PFSK-1 (cell line): ENCODE results near the gene AKR1B15. TPM values are rescaled to one million over a fixed set of nuclear protein-coding genes. Genes with fewer than 3 reads are reported as not detected.

Source experiments
- FOXP2 ChIP-seq: optimal IDR thresholded peaks from 2 replicates; pipeline ENCODE3; 2011; ENCODE audit warnings: borderline replicate concordance, control low read depth, inconsistent platforms; ENCODE audit not compliant: insufficient read depth; ENCODE audit errors: extremely low read length, extremely low read depth
- POLR2AphosphoS5 ChIP-seq: IDR thresholded peaks from 2 replicates; pipeline ENCODE4 v1.6.1; 2012; ENCODE audit warnings: low read depth, mild to moderate bottlenecking, control low read depth, low read length, moderate library complexity
- SIN3A ChIP-seq: IDR thresholded peaks from 2 replicates; pipeline ENCODE4 v1.6.1; 2012; ENCODE audit warnings: mild to moderate bottlenecking, low read length, moderate library complexity, borderline replicate concordance; ENCODE audit not compliant: insufficient read depth
- TAF1 ChIP-seq: IDR thresholded peaks from 2 replicates; pipeline ENCODE4 v1.6.1; 2012; ENCODE audit warnings: low read length, control low read depth, borderline replicate concordance; ENCODE audit not compliant: insufficient read depth
- polyA plus RNA-seq: library from polyadenylated mRNA; unstranded; fragments of >200 nt; gene quantifications from one replicate; pipeline ENCODE4 v1.2.1, GENCODE V29; 2012; ENCODE audit warnings: low read depth, missing spikeins; ENCODE audit not compliant: insufficient read length
- TF ChIP-seq, protein P1 (sequence below), 2 experiments: IDR thresholded peaks; 2 replicates each; pipeline versions ENCODE4 v1.6.1 to v1.8.0; 2011 to 2012; ENCODE audit warnings: low read depth in 2 of 2, low read length in 2 of 2, control low read depth in 1 of 2, inconsistent platforms in 1 of 2, mild to moderate bottlenecking in 1 of 2, moderate library complexity in 1 of 2; ENCODE audit not compliant: insufficient read depth in 1 of 2

The AKR1B15 gene
- polyA plus RNA-seq: not detected

- TF ChIP-seq SIN3A (no peak), POLR2AphosphoS5 (no peak), FOXP2 (no peak), TAF1 (no peak)
- TF ChIP-seq, protein P1, sequence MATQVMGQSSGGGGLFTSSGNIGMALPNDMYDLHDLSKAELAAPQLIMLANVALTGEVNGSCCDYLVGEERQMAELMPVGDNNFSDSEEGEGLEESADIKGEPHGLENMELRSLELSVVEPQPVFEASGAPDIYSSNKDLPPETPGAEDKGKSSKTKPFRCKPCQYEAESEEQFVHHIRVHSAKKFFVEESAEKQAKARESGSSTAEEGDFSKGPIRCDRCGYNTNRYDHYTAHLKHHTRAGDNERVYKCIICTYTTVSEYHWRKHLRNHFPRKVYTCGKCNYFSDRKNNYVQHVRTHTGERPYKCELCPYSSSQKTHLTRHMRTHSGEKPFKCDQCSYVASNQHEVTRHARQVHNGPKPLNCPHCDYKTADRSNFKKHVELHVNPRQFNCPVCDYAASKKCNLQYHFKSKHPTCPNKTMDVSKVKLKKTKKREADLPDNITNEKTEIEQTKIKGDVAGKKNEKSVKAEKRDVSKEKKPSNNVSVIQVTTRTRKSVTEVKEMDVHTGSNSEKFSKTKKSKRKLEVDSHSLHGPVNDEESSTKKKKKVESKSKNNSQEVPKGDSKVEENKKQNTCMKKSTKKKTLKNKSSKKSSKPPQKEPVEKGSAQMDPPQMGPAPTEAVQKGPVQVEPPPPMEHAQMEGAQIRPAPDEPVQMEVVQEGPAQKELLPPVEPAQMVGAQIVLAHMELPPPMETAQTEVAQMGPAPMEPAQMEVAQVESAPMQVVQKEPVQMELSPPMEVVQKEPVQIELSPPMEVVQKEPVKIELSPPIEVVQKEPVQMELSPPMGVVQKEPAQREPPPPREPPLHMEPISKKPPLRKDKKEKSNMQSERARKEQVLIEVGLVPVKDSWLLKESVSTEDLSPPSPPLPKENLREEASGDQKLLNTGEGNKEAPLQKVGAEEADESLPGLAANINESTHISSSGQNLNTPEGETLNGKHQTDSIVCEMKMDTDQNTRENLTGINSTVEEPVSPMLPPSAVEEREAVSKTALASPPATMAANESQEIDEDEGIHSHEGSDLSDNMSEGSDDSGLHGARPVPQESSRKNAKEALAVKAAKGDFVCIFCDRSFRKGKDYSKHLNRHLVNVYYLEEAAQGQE (IDR thresholded peaks at IDR 0.05; ENCODE audit: insufficient read depth in 1 of 2, low read depth in 2 of 2, low read length in 2 of 2): no peak
These were observed at the start of gene AKR1B15 for GRCh38 chr7:134548877-134549276. Gene AKR1B15 (plus strand): TSS chr7:134549110. CDS start chr7:134564620, 15,510 bp downstream.

GRCh38 chr7:134500406-134500805, 48.5 kb upstream of the AKR1B15 start:
- TF ChIP-seq TAF1 (no peak), POLR2AphosphoS5 (no peak), FOXP2 (no peak), SIN3A (no peak)
- TF ChIP-seq, protein P1 (IDR thresholded peaks at IDR 0.05; ENCODE audit: insufficient read depth in 1 of 2, low read depth in 2 of 2, low read length in 2 of 2): no peak

DNA sequence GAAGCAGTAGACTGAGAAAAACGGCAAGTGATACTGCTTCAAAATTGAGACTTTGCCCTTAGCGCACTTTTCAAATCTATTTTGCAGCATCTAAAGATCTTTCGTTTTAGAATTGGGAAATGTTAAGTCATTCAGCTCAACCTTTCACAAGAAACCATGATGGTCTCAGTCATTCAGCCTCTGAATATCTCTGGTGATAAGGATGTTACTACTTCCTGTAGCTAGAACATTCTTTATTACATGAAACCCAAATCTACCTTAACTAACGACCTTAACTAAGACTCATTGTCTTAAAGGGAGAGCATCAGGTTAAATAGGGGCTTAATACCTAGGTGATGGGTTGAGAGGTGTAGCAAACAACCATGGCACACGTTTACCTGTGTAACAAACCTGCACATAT, 47.9 kb upstream of the AKR1B15 start:
- TF ChIP-seq, protein P1 (IDR thresholded peaks at IDR 0.05; ENCODE audit: insufficient read depth in 1 of 2, low read depth in 2 of 2, low read length in 2 of 2): no peak
- TF ChIP-seq POLR2AphosphoS5: no peak
- TF ChIP-seq FOXP2: no peak
- TF ChIP-seq SIN3A: no peak
- TF ChIP-seq TAF1: no peak

DNA sequence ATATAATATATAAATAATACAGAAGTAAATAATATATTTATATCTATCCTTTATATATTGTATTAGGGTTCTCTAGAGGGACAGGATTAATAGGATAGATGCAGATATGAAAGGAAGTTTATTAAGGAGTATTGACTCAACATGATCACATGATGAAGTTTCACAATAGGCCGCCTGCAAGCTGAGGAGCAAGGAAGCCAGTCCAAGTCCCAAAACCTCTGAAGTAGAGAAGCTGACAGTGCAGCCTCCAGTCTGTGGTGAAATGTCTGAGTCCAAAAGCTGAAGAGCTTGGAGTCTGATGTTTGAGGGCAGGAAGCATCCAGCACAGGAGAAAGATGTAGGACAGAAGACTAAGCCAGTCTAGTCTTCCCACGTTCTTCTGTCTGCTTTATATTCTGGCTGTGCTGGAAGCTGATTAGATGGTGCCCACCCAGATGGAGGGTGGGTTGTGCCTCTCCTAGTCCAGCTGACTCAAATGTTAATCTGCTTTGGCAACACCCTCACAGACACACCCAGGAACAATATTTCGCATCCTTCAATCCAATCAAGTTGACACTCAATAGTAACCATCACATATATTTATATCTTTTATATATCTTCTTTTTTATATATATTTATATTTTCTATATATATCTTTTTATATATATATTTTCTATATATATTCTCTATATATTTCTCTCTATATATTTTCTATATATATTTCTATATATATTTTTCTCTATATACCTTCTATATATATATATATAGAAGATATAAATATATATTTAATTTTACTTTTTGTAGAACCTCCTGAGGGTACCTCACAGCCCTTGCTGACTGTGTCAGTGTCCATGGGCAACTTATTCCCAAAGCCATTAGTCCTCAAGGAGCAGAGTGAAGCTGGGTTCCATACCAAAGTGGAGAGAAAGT, 46.2 kb upstream of the AKR1B15 start:
- TF ChIP-seq SIN3A: no peak

DNA sequence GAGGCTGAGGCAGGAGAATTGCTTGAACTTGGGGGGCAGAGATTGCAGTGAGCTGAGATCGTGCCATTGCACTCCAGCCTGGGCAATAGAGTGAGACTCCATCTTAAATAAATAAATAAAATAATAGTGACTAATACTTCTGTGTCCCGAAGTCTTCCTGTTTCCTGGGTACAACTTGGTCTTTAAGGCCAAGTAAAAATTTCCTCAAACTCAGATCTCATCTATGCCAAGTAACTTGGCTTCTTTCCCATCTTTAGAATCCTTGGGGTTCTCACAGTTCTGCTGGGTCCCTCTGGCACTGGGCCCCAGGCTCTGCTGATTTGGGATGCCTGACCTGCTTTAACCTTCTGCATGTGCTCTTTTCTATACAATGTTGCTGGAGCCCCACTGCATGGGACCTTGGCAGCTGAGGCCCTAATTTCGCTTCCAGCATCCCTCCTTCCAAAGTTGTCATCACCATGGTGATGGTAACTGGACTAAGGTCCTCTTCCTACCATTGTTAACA, 44.2 kb upstream of the AKR1B15 start:
- TF ChIP-seq, protein P1 (IDR thresholded peaks at IDR 0.05; ENCODE audit: insufficient read depth in 1 of 2, low read depth in 2 of 2, low read length in 2 of 2): no peak
- TF ChIP-seq POLR2AphosphoS5 (no peak), FOXP2 (no peak), SIN3A (no peak), TAF1 (no peak)
